ENCODE results near the gene TECPR1. TPM values are rescaled to one million over a fixed set of nuclear protein-coding genes. Genes with fewer than 3 reads are reported as not detected.

The TECPR1 gene
- total and polyA plus RNA-seq, 2 donors (not counting 3 experiments of a cell fraction or from before 2014, with no cell fraction given): 12.3 to 97.5 TPM

DNA sequence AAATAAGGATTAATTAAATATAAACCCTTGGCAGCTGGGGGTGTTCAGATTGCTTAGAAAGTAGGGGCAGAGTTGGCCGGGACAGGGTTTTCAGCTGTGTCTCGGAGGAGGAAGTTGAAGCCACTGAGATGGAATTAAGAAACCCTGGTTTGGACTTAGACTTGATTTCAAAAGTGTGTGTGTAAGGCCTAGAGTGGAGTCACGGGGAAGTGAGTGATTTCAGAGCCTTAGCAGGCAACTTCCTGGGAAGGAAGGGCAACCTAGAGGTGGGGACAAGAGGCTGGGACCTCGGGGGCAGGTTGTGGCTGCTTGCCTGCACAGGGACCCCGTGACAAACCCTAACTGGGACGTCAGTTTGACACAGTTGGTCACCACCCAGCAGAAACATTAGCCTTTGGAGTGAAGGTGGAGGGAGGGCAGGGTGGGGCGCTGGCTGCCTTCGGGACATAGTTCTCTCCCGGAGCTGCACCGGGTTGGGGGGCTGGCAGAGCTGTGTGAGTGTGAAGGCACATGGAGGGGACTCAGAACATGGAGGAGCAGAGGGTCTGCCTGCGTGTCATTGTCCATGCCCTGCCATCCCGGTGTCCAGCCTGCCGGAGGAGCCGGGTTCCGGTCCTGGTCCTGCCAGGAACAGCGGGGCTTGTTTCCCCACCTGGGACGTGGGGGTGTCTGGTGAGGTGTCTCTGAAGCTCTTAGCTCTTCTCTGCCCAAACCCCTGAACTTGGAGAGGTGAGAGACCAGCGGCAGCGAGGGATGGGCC, 31.3 kb upstream of the TECPR1 start:
- Histone ChIP-seq H3K4me3 (replicated peaks in 1 of 3; ENCODE audit: insufficient read depth in 1 of 3, low read depth in 1 of 3, low read length in 3 of 3) (peak overlapping the region; percentile 20 to 95 (median 83)), H3K4me1 (ENCODE audit: control insufficient read depth, extremely low read depth, insufficient read depth, low read length) (peaks cover 38% of the 10 kb centered on the region), H4K20me1 (replicated peaks; ENCODE audit: control insufficient read depth, extremely low read depth, insufficient read depth, low read length) (no peaks in the 10 kb centered on the region), H3K9ac (replicated peaks; ENCODE audit: extremely low read depth, insufficient read depth, low read length) (peak overlapping the region; percentile 87), H3K9me3 (replicated peaks; ENCODE audit: control insufficient read depth, insufficient read depth, low read length) (no peaks in the 10 kb centered on the region), H3K36me3 (ENCODE audit: control insufficient read depth in 2 of 2, extremely low read depth in 1 of 2, insufficient read depth in 2 of 2, low read length in 2 of 2) (peaks cover 2 to 23% of the 10 kb centered on the region in 2 experiments), H2AFZ (ENCODE audit: low read depth, low read length) (no peak overlapping the region), H3K79me2 (ENCODE audit: control insufficient read depth, insufficient read depth, low read length) (peaks cover 64% of the 10 kb centered on the region), H3K9me1 (replicated peaks; ENCODE audit: control insufficient read depth, extremely low read depth, insufficient read depth, low read length) (no peaks in the 10 kb centered on the region), H3K27me3 (ENCODE audit: control insufficient read depth in 2 of 2, insufficient read depth in 2 of 2, low read length in 2 of 2) (no peaks in the 10 kb centered on the region), H3K4me2 (ENCODE audit: insufficient read depth, low read length) (peak overlapping the region; percentile 87), H3K27ac (ENCODE audit: insufficient read depth, low read depth, low read length) (peak overlapping the region; percentile 72)
- intact Hi-C loops (cut with micrococcal nuclease): loop anchor here (2.0 to 5.0 kb wide), 4 partner anchors 71 to 134 kb away; partner anchors contain the start of gene BAIAP2L1
- TF ChIP-seq MYC (IDR thresholded peaks at IDR 0.05; ENCODE audit: low read depth, low read length) (no peak), POLR2AphosphoS5 (IDR thresholded peaks at IDR 0.05; ENCODE audit: insufficient read depth, low read depth, low read length) (peak; percentile 38), EZH2 (IDR thresholded peaks at IDR 0.05; ENCODE audit: borderline replicate concordance, low read depth, low read length, severe bottlenecking) (no peak), FOS (IDR thresholded peaks at IDR 0.05; ENCODE audit: borderline replicate concordance, insufficient read depth, low read length) (peak; percentile 22)
- TF ChIP-seq, protein P1, sequence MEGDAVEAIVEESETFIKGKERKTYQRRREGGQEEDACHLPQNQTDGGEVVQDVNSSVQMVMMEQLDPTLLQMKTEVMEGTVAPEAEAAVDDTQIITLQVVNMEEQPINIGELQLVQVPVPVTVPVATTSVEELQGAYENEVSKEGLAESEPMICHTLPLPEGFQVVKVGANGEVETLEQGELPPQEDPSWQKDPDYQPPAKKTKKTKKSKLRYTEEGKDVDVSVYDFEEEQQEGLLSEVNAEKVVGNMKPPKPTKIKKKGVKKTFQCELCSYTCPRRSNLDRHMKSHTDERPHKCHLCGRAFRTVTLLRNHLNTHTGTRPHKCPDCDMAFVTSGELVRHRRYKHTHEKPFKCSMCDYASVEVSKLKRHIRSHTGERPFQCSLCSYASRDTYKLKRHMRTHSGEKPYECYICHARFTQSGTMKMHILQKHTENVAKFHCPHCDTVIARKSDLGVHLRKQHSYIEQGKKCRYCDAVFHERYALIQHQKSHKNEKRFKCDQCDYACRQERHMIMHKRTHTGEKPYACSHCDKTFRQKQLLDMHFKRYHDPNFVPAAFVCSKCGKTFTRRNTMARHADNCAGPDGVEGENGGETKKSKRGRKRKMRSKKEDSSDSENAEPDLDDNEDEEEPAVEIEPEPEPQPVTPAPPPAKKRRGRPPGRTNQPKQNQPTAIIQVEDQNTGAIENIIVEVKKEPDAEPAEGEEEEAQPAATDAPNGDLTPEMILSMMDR (IDR thresholded peaks at IDR 0.05; ENCODE audit: extremely low read depth in 1 of 2, insufficient read depth in 1 of 2, low read depth in 1 of 2, low read length in 2 of 2): no peak
- ChIA-PET POLR2A (interaction anchor here (0.5 kb wide), 1 partner anchor 31 kb away, joined by 4 read pairs; no protein-coding TSS in a partner anchor), CTCF (interaction anchor here (0.9 to 2.9 kb wide), 7 partner anchors 16 to 135 kb away, joined by 3 to 7 read pairs (median 4); partner anchors contain the start of gene BAIAP2L1)
- FAIRE-seq (peak; percentile 90), DNase-seq (ENCODE audit: low read depth, low spot score) (peak; percentile 62)
- no TSS peak for BruUV-seq (replicated peaks)
- dilution Hi-C loops (cut with MboI; ENCODE audit: extremely low pct_ligation_motif_present, low sequenced_read_pairs): no loop called here
